GM23338 (cell line): ENCODE data around the gene PTPRJ. TPM values are rescaled to one million over a fixed set of nuclear protein-coding genes. Genes with fewer than 3 reads are reported as not detected.

Experiments
- ATAC-seq: fragments of 200-7000 bp; cut with Tn5 transposase; 3 replicates; pipeline ENCODE4 v1.9.1; 2020
- DNase-seq: peaks from one replicate; pipeline ENCODE4 v3.0.0-alpha.2; 2015; ENCODE audit warnings: low spot score
- H2AFZ ChIP-seq: fragments of 200-600 bp; sonication (generic); 2 replicates; pipeline ENCODE4 v1.8.0; 2016; ENCODE audit warnings: antibody characterized with exemption, mild to moderate bottlenecking, moderate library complexity
- H3F3A ChIP-seq: fragments of 200-600 bp; sonication (generic); replicated peaks from 2 replicates; pipeline ENCODE4 v1.8.0; 2017; ENCODE audit warnings: antibody characterized with exemption, mixed run types, low read depth
- H3K27ac ChIP-seq: fragments of 200-600 bp; sonication (generic); 2 replicates; pipeline ENCODE4 v1.6.1; 2016; ENCODE audit warnings: low read depth
- H3K27me3 ChIP-seq: fragments of 200-600 bp; sonication (generic); 2 replicates; pipeline ENCODE4 v1.8.0; 2016; ENCODE audit warnings: mild to moderate bottlenecking, mixed run types, moderate library complexity; ENCODE audit not compliant: insufficient read depth
- H3K36me3 ChIP-seq: fragments of 200-600 bp; sonication (generic); 2 replicates; pipeline ENCODE4 v1.8.0; 2016; ENCODE audit warnings: mild to moderate bottlenecking; ENCODE audit not compliant: insufficient read depth
- H3K4me1 ChIP-seq: fragments of 200-600 bp; sonication (generic); 2 replicates; pipeline ENCODE4 v1.8.0; 2016; ENCODE audit warnings: mild to moderate bottlenecking, moderate library complexity; ENCODE audit not compliant: insufficient read depth
- H3K4me2 ChIP-seq: fragments of 200-600 bp; sonication (generic); 2 replicates; pipeline ENCODE4 v1.7.1; 2017; ENCODE audit warnings: mixed run types
- H3K4me3 ChIP-seq: fragments of 200-600 bp; sonication (generic); 2 replicates; pipeline ENCODE4 v1.6.1; 2016; ENCODE audit warnings: mixed run types
- H3K79me2 ChIP-seq: fragments of 200-600 bp; sonication (generic); replicated peaks from 2 replicates; pipeline ENCODE4 v1.8.0; 2017; ENCODE audit warnings: mild to moderate bottlenecking; ENCODE audit not compliant: insufficient read depth
- H3K9me2 ChIP-seq: fragments of 200-600 bp; sonication (generic); 2 replicates; pipeline ENCODE4 v1.8.0; 2017; ENCODE audit not compliant: insufficient read depth
- H4K20me1 ChIP-seq: fragments of 200-600 bp; sonication (generic); replicated peaks from 2 replicates; pipeline ENCODE4 v1.8.0; 2017; ENCODE audit warnings: mild to moderate bottlenecking; ENCODE audit not compliant: insufficient read depth
- H3K27ac Mint-ChIP-seq: 2 replicates; pipeline ENCODE4 v1.8.0; 2020; ENCODE audit warnings: inconsistent platforms, mild to moderate bottlenecking, moderate library complexity, mixed read lengths
- H3K27me3 Mint-ChIP-seq: 3 replicates; pipeline ENCODE4 v1.8.0; 2022; ENCODE audit warnings: low read depth, mild to moderate bottlenecking, moderate library complexity, mixed read lengths, inconsistent platforms; ENCODE audit not compliant: insufficient read depth, poor library complexity
- H3K36me3 Mint-ChIP-seq: 3 replicates; pipeline ENCODE4 v1.8.0; 2021; ENCODE audit warnings: low read depth, mild to moderate bottlenecking, inconsistent platforms, moderate library complexity, mixed read lengths
- H3K4me1 Mint-ChIP-seq: 3 replicates; pipeline ENCODE4 v1.8.0; 2020; ENCODE audit warnings: mild to moderate bottlenecking, inconsistent platforms, mixed read lengths
- H3K4me3 Mint-ChIP-seq: 3 replicates; pipeline ENCODE4 v1.8.0; 2021; ENCODE audit warnings: moderate library complexity, mild to moderate bottlenecking, inconsistent platforms, mixed read lengths
- H3K9me3 Mint-ChIP-seq: 3 replicates; pipeline ENCODE4 v1.8.0; 2020; ENCODE audit warnings: moderate library complexity, mild to moderate bottlenecking, inconsistent platforms, mixed read lengths
- CREB1 ChIP-seq: fragments of 250-450 bp; sonication (Bioruptor Pico); IDR thresholded peaks from 2 replicates; pipeline ENCODE4 v1.5.0; 2020; ENCODE audit warnings: low read depth, mild to moderate bottlenecking, moderate library complexity
- CTCF ChIP-seq, 2 experiments: fragments of 200-600 bp in 1 of 2; sonication (generic) in 1 of 2; conservative IDR thresholded peaks; 2 replicates each; pipeline versions ENCODE4 v1.5.1 to v1.6.1; 2016 to 2017; ENCODE audit warnings: antibody characterized with exemption in 2 of 2, low read depth in 2 of 2, mild to moderate bottlenecking in 2 of 2, moderate library complexity in 1 of 2
- ETS1 ChIP-seq: IDR thresholded peaks from 2 replicates; pipeline ENCODE4 v1.6.1; 2016; ENCODE audit warnings: antibody characterized with exemption
- EZH2 ChIP-seq: fragments of 200-600 bp; sonication (generic); IDR thresholded peaks from one replicate; pipeline ENCODE4 v1.8.0; 2017; ENCODE audit warnings: antibody characterized with exemption, mild to moderate bottlenecking, low read depth; ENCODE audit not compliant: unreplicated experiment
- EZH2phosphoT487 ChIP-seq: fragments of 200-600 bp; sonication (generic); IDR thresholded peaks from one replicate; pipeline ENCODE4 v1.8.1; 2018; ENCODE audit warnings: antibody characterized with exemption; ENCODE audit not compliant: unreplicated experiment
- JUNB ChIP-seq: IDR thresholded peaks from one replicate; pipeline ENCODE4 v1.6.1; 2016; ENCODE audit warnings: antibody characterized with exemption; ENCODE audit not compliant: unreplicated experiment
- NANOG ChIP-seq: IDR thresholded peaks from 2 replicates; pipeline ENCODE4 v1.6.1; 2016; ENCODE audit warnings: antibody characterized with exemption, borderline replicate concordance
- POLR2AphosphoS5 ChIP-seq: IDR thresholded peaks from 2 replicates; pipeline ENCODE4 v1.6.1; 2016; ENCODE audit warnings: antibody characterized with exemption, low read depth
- REST ChIP-seq: IDR thresholded peaks from one replicate; pipeline ENCODE4 v1.6.1; 2018; ENCODE audit warnings: antibody characterized with exemption; ENCODE audit not compliant: unreplicated experiment
- ZNF114 ChIP-seq: fragments of 250-450 bp; sonication (Bioruptor Pico); IDR thresholded peaks from 2 replicates; pipeline ENCODE4 v1.5.0; 2020; ENCODE audit warnings: mild to moderate bottlenecking, moderate library complexity
- ZNF331 ChIP-seq: fragments of 250-450 bp; sonication (Bioruptor Pico); IDR thresholded peaks from 2 replicates; pipeline ENCODE4 v1.5.0; 2020; ENCODE audit warnings: low read depth, mild to moderate bottlenecking, moderate library complexity
- ZNF462 ChIP-seq: fragments of 250-450 bp; sonication (Bioruptor Pico); IDR thresholded peaks from 2 replicates; pipeline ENCODE4 v1.5.0; 2020; ENCODE audit warnings: mild to moderate bottlenecking, moderate library complexity
- polyA plus RNA-seq: library from polyadenylated mRNA; unstranded; fragments of >200 nt; fragmentation: Nextera tagmentation; extraction: Ambion mirVana; gene quantifications from 2 replicates; pipeline ENCODE4 v1.2.1, GENCODE V29; 2016
- total RNA-seq: library from RNA; depleted of rRNA; stranded (reverse); fragments of >200 nt; shearing (Covaris generic); gene quantifications from 2 replicates; pipeline ENCODE4 v1.2.3, GENCODE V29; 2014

The PTPRJ gene
- total and polyA plus RNA-seq, 2 experiments from 2014 or later = 4.2 to 16.0 TPM

- TF ChIP-seq CTCF (conservative IDR thresholded peaks at IDR 0.05; ENCODE audit: low read depth in 2 of 2) = no peak
- TF ChIP-seq EZH2phosphoT487 = no peak
- no peak for TF ChIP-seq POLR2AphosphoS5
These were observed 213.5 kb downstream of the PTPRJ start (continued) for GRCh38 chr11:48193876-48194275.

- Histone ChIP-seq H3K79me2 (no peaks in the 10 kb centered on the region), H3K36me3 (peaks cover 7% of the 10 kb centered on the region; the same call in 1 of the 2 replicates), H3K4me3 (no peak overlapping the region), H2AFZ (no peak overlapping the region), H3K27me3 (no peaks in the 10 kb centered on the region), H3K4me1 (no peaks in the 10 kb centered on the region), H3K4me2 (no peak overlapping the region), H3K9me2 (no peaks in the 10 kb centered on the region), H3F3A (no peaks in the 10 kb centered on the region), H4K20me1 (no peaks in the 10 kb centered on the region), H3K27ac (no peak overlapping the region)
- ATAC-seq (no peak), DNase-seq (no peak)
- Mint-ChIP-seq H3K27me3 (no peaks in the 10 kb centered on the region), H3K36me3 (peaks cover 13% of the 10 kb centered on the region; the same call in 2 of the 3 replicates), H3K9me3 (peaks cover 88% of the 10 kb centered on the region), H3K4me1 (no peaks in the 10 kb centered on the region), H3K27ac (no peak overlapping the region), H3K4me3 (no peak overlapping the region)
- TF ChIP-seq ZNF331 (CRISPR knock-in tag) = no peak
- no peak for TF ChIP-seq ETS1
- no peak for TF ChIP-seq ZNF462
- TF ChIP-seq CREB1 = no peak
- TF ChIP-seq REST = no peak
- TF ChIP-seq JUNB = no peak
- no peak for TF ChIP-seq POLR2AphosphoS5
- no peak for TF ChIP-seq ZNF114
- no peak for TF ChIP-seq NANOG
- TF ChIP-seq EZH2 = no peak
These were observed 227.5 kb downstream of the PTPRJ start for GRCh38 chr11:48207881-48208280.
